Mucosa of descending colon (tissue), 3 donors: ENCODE results near the gene TRHDE. TPM values are rescaled to one million over a fixed set of nuclear protein-coding genes. Genes with fewer than 3 reads are reported as not detected.
"Not testable (repeated sequence)": the region's sequence is repeated elsewhere in the genome, so short reads cannot be mapped to it uniquely, and the experiment has no call there.

Source experiments
- ATAC-seq: fragments of 200-7000 bp; cut with Tn5 transposase; one replicate; pipeline ENCODE4 v1.9.1; 2020; ENCODE audit warnings: mild to moderate bottlenecking, moderate library complexity
- DNase-seq, 3 donors: peaks; one replicate each; pipeline ENCODE4 v3.0.0-alpha.2; 2020
- H3K36me3 ChIP-seq: fragments of 200-600 bp; one replicate; pipeline ENCODE4 v1.8.0; 2021; ENCODE audit warnings: low read depth, mild to moderate bottlenecking
- H3K4me1 ChIP-seq: fragments of 200-600 bp; one replicate; pipeline ENCODE4 v1.8.0; 2021; ENCODE audit warnings: low read depth, mild to moderate bottlenecking
- H3K4me3 ChIP-seq: fragments of 200-600 bp; one replicate; pipeline ENCODE4 v1.8.0; 2021; ENCODE audit warnings: mild to moderate bottlenecking
- H3K9me3 ChIP-seq: fragments of 200-600 bp; one replicate; pipeline ENCODE4 v1.8.0; 2021; ENCODE audit warnings: mild to moderate bottlenecking
- CTCF ChIP-seq: fragments of 200-600 bp; IDR thresholded peaks from one replicate; pipeline ENCODE4 v1.8.0; 2022; ENCODE audit warnings: antibody characterized with exemption, mild to moderate bottlenecking
- intact Hi-C, 2 donors: fragments of 100-400 bp; cut with DNase I in 1 of 2; cut with micrococcal nuclease in 1 of 2; formaldehyde crosslinking; loops; one replicate each; pipeline versions ENCODE4 v1.11.0 to v1.11.1; 2022; cut with DNase I, micrococcal nuclease
- total RNA-seq, 3 donors: library from RNA; stranded (reverse); fragmentation: NEBNext Ultra II Directional in 2 of 3; extraction: Animal tissue kit (Norgen Biotek cat#: 25700) in 2 of 3; gene quantifications; one replicate each; pipeline versions ENCODE4 v1.2.1 to v1.2.4, GENCODE V29; 2021 to 2023
- donor health status: DM: no; HTN: no; CAD: no; lungs with moderate emphysema.
- donor health status: DM: no; HTN: no; CAD: no.
- donor health status: DM: no; HTN: yes; CAD: no.

The TRHDE gene
- total RNA-seq, 3 donors from 2014 or later = 4.7 to 11.2 (median 6.2) TPM

GRCh38 chr12:72511498-72511897 lies 239.3 kb downstream of the TRHDE start:
- H3K36me3 ChIP-seq = no peaks in the 10 kb centered on the region
- TF ChIP-seq CTCF = no peak
- H3K9me3 ChIP-seq = no peaks in the 10 kb centered on the region
- no peak overlapping the region for H3K4me3 ChIP-seq
- ATAC-seq (no peak), DNase-seq (no peak)
- no peaks in the 10 kb centered on the region for H3K4me1 ChIP-seq
- intact Hi-C loops = no loop called here

- no peak for ATAC-seq
- no peak for DNase-seq
Observed at GRCh38 chr12:72511906-72512305, 239.7 kb downstream of the TRHDE start.

GRCh38 chr12:72520044-72520678 lies 248.0 kb downstream of the TRHDE start:
- H3K9me3 ChIP-seq, H3K36me3 ChIP-seq, intact Hi-C loops, H3K4me3 ChIP-seq, ATAC-seq, DNase-seq, H3K4me1 ChIP-seq: not testable (repeated sequence)

More at GRCh38 chr12:72511906-72512305, 239.7 kb downstream of the TRHDE start:
- Histone ChIP-seq H3K9me3 (no peaks in the 10 kb centered on the region), H3K4me1 (no peaks in the 10 kb centered on the region), H3K4me3 (no peak overlapping the region), H3K36me3 (no peaks in the 10 kb centered on the region)
- no peak for TF ChIP-seq CTCF
- intact Hi-C loops = no loop called here

- TF ChIP-seq CTCF = no peak
- H3K4me1 ChIP-seq = no peaks in the 10 kb centered on the region
- ATAC-seq = no peak
- intact Hi-C loops = no loop called here
- no peak for DNase-seq
- H3K4me3 ChIP-seq = no peak overlapping the region
- no peaks in the 10 kb centered on the region for H3K36me3 ChIP-seq
- no peaks in the 10 kb centered on the region for H3K9me3 ChIP-seq
Observed at GRCh38 chr12:72521326-72521725, 249.2 kb downstream of the TRHDE start.

- intact Hi-C loops = no loop called here
- H3K36me3 ChIP-seq = no peaks in the 10 kb centered on the region
- no peak for ATAC-seq
- no peaks in the 10 kb centered on the region for H3K9me3 ChIP-seq
- no peak overlapping the region for H3K4me3 ChIP-seq
- TF ChIP-seq CTCF = no peak
- no peaks in the 10 kb centered on the region for H3K4me1 ChIP-seq
- no peak for DNase-seq
Observed at GRCh38 chr12:72522411-72522810, 250.2 kb downstream of the TRHDE start.

GRCh38 chr12:72523754-72524153 lies 251.6 kb downstream of the TRHDE start:
- no peak for ATAC-seq
- intact Hi-C loops = no loop called here
- Histone ChIP-seq H3K4me3 (no peak overlapping the region), H3K4me1 (no peaks in the 10 kb centered on the region), H3K9me3 (no peaks in the 10 kb centered on the region), H3K36me3 (no peaks in the 10 kb centered on the region)
- no peak for TF ChIP-seq CTCF
- DNase-seq = no peak
